NCI-H446 (cell line): ENCODE measurements around the gene FHIT.
A peak's percentile ranks its signal among the peaks of the same experiment; 100 is the strongest.

Experiments used
- DNase-seq, 2 experiments: peaks; one replicate each; lab custom pipeline; 2025; lab: John Stamatoyannopoulos, UW

Gene FHIT

GRCh38 chr3:60217156-60217911 is 1033.9 kb downstream of the FHIT start:
- peak in 1 of 2 experiments; percentile 1 for DNase-seq

- peak in 1 of 2 experiments; percentile 44 for DNase-seq
Observed at GRCh38 chr3:60216462-60217075, 1034.7 kb downstream of the FHIT start.

GRCh38 chr3:60215946-60216345 is 1035.3 kb downstream of the FHIT start:
- peak in 1 of 2 experiments; percentile 24 for DNase-seq

GRCh38 chr3:60207905-60208304 is 1043.3 kb downstream of the FHIT start:
- no peak for DNase-seq

GRCh38 chr3:60206206-60206605 is 1045.0 kb downstream of the FHIT start:
- DNase-seq: peak; percentile 8 to 61

- no peak for DNase-seq
Observed at GRCh38 chr3:60202052-60202726, 1049.1 kb downstream of the FHIT start.

GRCh38 chr3:60199306-60199705 is 1051.9 kb downstream of the FHIT start:
- DNase-seq: no peak

GRCh38 chr3:60198179-60198720 is 1053.0 kb downstream of the FHIT start:
- no peak for DNase-seq

GRCh38 chr3:60192297-60193114 is 1058.7 kb downstream of the FHIT start:
- no peak for DNase-seq

- DNase-seq: no peak
Observed at GRCh38 chr3:60190073-60190472, 1061.2 kb downstream of the FHIT start.

GRCh38 chr3:60189304-60189703 is 1061.9 kb downstream of the FHIT start:
- DNase-seq: no peak

- no peak for DNase-seq
Observed at GRCh38 chr3:60188803-60189202, 1062.4 kb downstream of the FHIT start.

GRCh38 chr3:60187343-60187742 is 1063.9 kb downstream of the FHIT start:
- DNase-seq: no peak

- DNase-seq: no peak
Observed at GRCh38 chr3:60186359-60186758, 1064.9 kb downstream of the FHIT start.

- DNase-seq: no peak
Observed at GRCh38 chr3:60185161-60185560, 1066.1 kb downstream of the FHIT start.

GRCh38 chr3:60182697-60183096 is 1068.6 kb downstream of the FHIT start:
- no peak for DNase-seq

- DNase-seq: no peak
Observed at GRCh38 chr3:60178931-60179653, 1072.2 kb downstream of the FHIT start.

GRCh38 chr3:60177726-60178125 is 1073.5 kb downstream of the FHIT start:
- no peak for DNase-seq

- DNase-seq: no peak
Observed at GRCh38 chr3:60176614-60177013, 1074.6 kb downstream of the FHIT start.

GRCh38 chr3:60175680-60176079 is 1075.6 kb downstream of the FHIT start:
- no peak for DNase-seq

GRCh38 chr3:60169755-60170154 is 1081.5 kb downstream of the FHIT start:
- no peak for DNase-seq
